HG03095 (cell line): ENCODE data around the gene TRIO.
"Not testable (repeated sequence)": the region's sequence is repeated elsewhere in the genome, so short reads cannot be mapped to it uniquely, and the experiment has no call there.

Experiments used
- ATAC-seq: cut with Tn5 transposase; IDR thresholded peaks from one replicate; pipeline ENCODE4 v1.9.1; 2021; ENCODE audit warnings: moderate library complexity; ENCODE audit not compliant: unreplicated experiment

TRIO gene

DNA sequence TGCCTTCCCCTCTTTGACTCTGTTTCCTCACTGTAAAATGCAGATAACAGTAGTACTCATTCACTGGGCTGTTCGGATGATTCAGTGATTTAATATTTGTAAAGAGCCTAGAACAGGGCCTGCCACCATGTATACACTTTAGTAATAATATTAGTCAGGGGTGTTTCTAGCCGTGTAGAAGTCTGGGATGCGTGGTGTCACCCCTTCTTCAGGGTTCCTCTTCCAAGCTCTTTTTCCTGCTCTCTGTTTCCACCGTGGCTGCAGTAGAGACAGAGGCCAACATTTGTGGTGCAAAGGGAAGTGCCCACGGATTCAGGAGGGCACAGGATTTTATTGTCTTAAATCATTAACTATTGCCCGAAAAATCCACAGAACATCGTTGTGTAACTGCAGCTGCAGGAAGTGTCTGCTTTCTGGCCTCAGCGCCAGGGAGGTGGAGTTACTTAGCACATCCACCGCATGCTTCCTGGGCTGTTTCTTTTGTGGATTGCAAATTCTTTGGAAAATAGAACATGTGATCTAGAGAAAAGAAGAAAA, 61.7 kb downstream of the TRIO start:
- ATAC-seq = no peak

DNA sequence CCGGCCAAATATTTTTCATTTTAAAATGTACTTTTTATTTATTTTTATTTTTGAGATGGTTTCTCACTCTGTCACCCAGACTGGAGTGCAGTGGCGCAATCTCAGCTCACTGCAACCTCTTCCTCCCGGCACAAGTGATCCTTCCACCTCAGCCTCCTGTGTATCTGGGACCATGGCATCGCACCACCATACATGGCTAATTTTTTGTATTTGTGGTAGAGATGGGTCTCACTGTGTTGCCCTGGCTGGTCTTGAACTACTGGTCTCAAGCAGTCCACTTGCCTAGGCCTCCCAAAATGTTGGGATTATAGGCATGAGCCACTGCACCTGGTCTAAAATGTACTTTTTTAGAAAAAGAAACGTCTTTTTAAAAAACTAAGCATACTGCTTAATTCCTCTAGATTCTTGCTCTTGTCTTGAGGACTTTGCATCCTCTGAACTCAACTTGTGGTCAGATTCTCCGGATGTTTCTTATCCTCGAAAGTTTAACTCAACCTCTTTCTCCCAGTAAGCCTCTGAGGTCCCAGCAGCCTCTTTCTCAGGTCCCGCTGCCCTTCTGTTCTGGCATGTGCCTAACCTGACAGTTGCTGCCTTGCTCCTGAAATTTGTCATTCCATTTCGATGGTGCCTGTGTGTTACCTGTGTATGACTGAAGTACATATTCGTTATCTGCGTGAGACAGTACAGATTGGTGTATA, 63.0 kb downstream of the TRIO start:
- ATAC-seq = no peak

DNA sequence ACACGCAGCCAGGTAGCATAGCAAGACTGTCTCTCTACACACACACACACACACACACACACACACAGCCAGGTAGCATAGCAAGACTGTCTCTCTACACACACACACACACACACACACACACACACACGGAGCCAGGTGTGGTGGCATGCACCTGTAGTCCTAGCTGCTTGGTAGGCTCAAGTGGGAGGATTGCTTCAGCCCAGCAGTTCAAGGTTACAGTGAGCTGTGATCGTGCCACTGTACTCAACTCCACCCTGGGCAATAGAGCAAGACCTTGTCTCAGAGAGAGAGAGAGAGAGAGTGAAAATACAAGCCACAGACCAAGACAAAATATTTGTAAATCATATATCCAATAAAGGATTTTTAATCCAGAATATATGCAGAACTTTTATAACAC, 64.3 kb downstream of the TRIO start:
- not testable (repeated sequence) for ATAC-seq

GRCh38 chr5:14208071-14209021, 65.2 kb downstream of the TRIO start:
- peak; percentile 57 for ATAC-seq

GRCh38 chr5:14209222-14209822, 66.2 kb downstream of the TRIO start:
- ATAC-seq = no peak

DNA sequence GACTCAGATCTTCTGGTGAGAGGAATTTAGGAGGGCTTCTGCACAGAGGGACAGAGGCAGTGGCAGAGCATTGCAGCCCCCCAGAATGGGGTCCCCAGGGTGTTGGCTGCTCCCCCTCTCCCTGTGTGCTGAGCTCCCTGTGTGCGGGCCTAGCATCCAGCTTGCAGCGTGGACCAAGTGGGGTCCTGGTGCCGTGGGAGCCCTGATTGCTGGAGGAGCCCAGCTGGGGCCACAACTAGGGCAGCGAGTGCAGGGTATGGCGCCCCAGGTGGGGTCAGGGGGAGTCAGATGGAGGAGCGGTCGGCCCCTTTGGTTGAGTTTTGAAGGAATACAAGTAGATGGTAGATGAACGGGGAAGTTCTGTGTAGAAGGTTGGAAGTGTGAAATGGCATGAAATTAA, 66.7 kb downstream of the TRIO start:
- ATAC-seq = no peak

DNA sequence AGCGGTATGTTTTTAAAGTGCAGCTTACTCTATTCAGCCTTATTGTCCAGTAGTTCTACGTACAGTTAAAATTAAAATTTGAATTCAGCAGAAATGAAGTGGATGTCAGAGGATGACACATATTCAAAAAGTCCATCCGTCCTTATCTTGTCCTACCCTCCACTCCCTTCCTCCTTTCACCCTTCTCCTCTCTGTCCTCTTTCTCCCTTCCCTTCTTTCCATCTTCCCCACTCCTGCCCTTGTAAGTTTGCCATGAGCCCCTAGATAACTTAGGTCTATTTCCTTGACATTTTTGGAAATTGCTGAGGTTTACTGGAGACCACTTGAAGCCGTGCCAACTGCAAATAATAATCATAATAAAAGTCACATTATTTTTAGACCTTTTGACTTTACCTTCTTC, 67.6 kb downstream of the TRIO start:
- no peak for ATAC-seq

DNA sequence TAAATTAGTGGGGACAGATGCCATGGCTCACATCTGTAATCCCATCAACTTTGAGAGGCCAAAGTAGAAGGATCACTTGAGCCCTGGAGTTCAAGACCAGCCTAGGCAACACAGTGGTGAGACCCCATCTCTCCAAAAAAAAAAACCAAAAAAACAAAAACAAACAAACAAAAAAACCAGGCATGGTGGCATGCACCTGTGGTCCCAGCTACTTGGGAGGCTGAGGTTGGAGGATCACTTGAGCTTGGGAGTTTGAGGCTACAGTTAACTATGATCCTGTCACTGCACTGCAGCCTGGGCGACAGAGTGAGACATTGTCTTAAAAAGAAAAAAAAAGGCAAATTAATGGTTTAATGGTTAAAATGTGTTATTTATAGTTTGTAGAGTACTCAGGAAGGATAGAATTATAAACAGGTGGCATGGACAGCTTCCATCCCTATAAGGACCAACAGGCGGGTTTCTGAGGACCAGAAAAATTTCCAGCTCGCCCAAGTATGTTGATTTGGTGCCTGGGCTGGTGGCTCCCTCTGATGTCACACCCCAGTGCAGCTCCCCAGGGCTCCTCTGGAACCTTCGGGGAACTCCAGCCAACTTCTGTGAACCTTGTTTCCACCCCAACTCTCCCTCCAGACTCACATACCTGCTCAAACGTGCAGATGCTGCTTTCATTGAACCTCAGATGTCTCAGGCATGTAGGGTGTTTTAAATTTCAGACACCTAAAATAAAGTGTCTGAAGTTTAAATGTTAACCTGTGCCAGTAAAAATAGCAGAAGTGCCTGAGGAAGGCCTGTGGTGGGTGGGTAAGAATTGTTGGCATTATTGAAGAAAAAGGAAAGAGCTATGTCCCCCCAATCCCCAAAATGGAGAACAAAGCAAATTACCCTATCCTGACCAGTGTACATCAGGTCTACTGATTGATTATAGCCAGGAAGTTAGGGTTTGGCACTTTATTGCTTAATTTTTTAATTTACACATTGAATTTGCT, 69.0 kb downstream of the TRIO start:
- ATAC-seq = peak; percentile 33

- peak; percentile 35 for ATAC-seq
These were observed 69.7 kb downstream of the TRIO start for GRCh38 chr5:14212838-14213237.

DNA sequence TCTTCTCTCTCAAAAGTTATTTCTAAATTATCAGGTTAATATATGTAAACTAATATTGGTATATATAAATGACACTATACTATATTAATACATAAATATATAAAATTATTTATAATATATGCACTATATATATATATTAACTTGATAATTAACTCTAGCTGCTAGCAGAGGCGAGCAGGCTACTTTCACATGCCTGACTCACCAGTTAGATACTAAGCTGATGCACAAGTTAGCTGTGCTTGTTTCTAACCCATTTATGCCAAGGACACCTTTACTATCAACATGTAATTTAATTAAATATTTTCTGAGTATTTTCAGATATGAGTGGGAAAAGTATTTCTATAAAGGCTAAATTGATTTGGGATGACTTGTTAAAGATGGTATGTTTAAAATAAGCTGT, 70.1 kb downstream of the TRIO start:
- ATAC-seq = no peak

- peak; percentile 27 for ATAC-seq
These were observed 70.9 kb downstream of the TRIO start for GRCh38 chr5:14213813-14214585.

- no peak for ATAC-seq
These were observed 72.8 kb downstream of the TRIO start for GRCh38 chr5:14215901-14216300.

- ATAC-seq = no peak
These were observed 73.2 kb downstream of the TRIO start for GRCh38 chr5:14216372-14216771.

- ATAC-seq = no peak
These were observed 73.8 kb downstream of the TRIO start for GRCh38 chr5:14216902-14217301.

DNA sequence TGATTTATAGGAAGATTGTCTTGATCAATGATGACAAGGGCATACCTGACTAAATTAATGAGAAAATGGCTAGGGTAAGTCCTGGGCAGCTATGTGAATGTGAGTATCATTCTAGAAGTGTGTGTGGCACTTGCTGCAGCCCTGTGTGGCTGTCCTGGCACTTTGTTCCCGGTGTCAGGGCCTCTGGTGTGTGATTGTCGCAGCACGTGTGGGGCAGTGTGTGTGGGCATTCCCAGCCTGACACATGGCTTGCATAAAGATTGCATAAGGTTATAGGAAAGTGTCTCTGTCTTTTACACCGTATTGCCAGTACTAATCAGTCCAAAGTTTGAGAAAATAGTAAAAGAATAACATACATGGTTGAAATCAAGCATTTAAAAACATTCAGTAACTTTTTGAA, 74.4 kb downstream of the TRIO start:
- no peak for ATAC-seq

DNA sequence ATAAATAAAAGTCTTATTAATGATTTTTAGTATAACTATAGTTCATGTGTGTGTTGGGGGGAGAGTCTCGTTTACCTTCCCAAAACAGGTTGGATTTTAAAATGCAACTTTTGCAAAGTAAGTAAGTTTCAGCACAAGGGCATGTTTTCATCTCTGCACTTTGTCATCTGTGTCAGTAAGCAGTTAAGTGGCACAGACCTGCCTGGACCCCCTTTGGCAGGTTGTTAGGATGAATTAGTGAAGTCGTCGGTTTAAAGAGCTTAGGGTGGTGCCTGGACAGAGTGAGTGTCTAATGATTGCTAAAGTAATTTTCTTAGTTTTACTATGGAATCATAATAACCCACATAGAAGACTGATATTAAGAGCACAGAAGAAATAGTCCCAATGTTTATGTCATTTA, 74.9 kb downstream of the TRIO start:
- no peak for ATAC-seq

- no peak for ATAC-seq
These were observed 75.3 kb downstream of the TRIO start for GRCh38 chr5:14218480-14218879.

GRCh38 chr5:14218897-14219573, 75.9 kb downstream of the TRIO start:
- no peak for ATAC-seq
